Gastrocnemius medialis (tissue), 4 donors: ENCODE measurements around the gene PTPRC. TPM values are rescaled to one million over a fixed set of nuclear protein-coding genes. Genes with fewer than 3 reads are reported as not detected.

Experiments
- ATAC-seq, 2 donors: fragments of 150-250 bp; one replicate each; pipeline ENCODE4 v1.9.1; 2016
- DNase-seq, 2 donors: peaks; one replicate each; pipeline ENCODE4 v3.0.0-alpha.2; 2019
- H3K27ac ChIP-seq, 4 donors: fragments of 200-600 bp; sonication (generic); 1 replicate in 1 of 4; 2 replicates in 3 of 4; pipeline ENCODE4 v1.5.1; 2016 to 2018; ENCODE audit warnings: mild to moderate bottlenecking in 2 of 4, moderate library complexity in 1 of 4
- H3K27me3 ChIP-seq, 3 donors: fragments of 200-600 bp; sonication (generic) in 2 of 3; 1 replicate in 1 of 3; 2 replicates in 2 of 3; pipeline versions ENCODE4 v1.5.1 to v1.6.0; 2016 to 2019; ENCODE audit warnings: mild to moderate bottlenecking in 1 of 3, moderate library complexity in 1 of 3
- H3K36me3 ChIP-seq, 2 donors: fragments of 200-600 bp; sonication (generic) in 1 of 2; one replicate each; pipeline ENCODE4 v1.5.1; 2017 to 2018
- H3K4me1 ChIP-seq, 2 donors: fragments of 200-600 bp; sonication (generic) in 1 of 2; one replicate each; pipeline ENCODE4 v1.5.1; 2016 to 2017; ENCODE audit warnings: mild to moderate bottlenecking in 2 of 2
- H3K4me3 ChIP-seq, 4 donors: fragments of 200-600 bp; sonication (generic) in 3 of 4; 1 replicate in 1 of 4; 2 replicates in 3 of 4; pipeline ENCODE4 v1.5.1; 2016 to 2019; ENCODE audit warnings: mild to moderate bottlenecking in 2 of 4
- H3K9me3 ChIP-seq, 3 donors: fragments of 200-600 bp; sonication (generic) in 2 of 3; 1 replicate in 1 of 3; 2 replicates in 2 of 3; pipeline ENCODE4 v1.5.1; 2016 to 2019
- CTCF ChIP-seq, 5 experiments: fragments of 450-650 bp in 3 of 5; fragments of 200-600 bp in 2 of 5; sonication (generic) in 2 of 5; IDR thresholded peaks in 4 of 5; conservative IDR thresholded peaks in 1 of 5; 1 replicate in 4 of 5; 2 replicates in 1 of 5; pipeline ENCODE4 v1.5.1; 2016 to 2019; ENCODE audit warnings: antibody characterized with exemption in 5 of 5, mild to moderate bottlenecking in 3 of 5, moderate library complexity in 3 of 5
- POLR2A ChIP-seq, 2 donors: fragments of 450-650 bp; IDR thresholded peaks; one replicate each; pipeline ENCODE4 v1.6.1; 2017; ENCODE audit warnings: antibody characterized with exemption in 2 of 2, mild to moderate bottlenecking in 2 of 2, moderate library complexity in 2 of 2
- in situ Hi-C, 4 donors: fragments of 200-750 bp; cut with MboI; loops; one replicate each; pipeline versions ENCODE4 v1.15.0 to v1.8.0; 2017; ENCODE audit warnings: low sequenced_read_pairs in 4 of 4
- intact Hi-C: fragments of 100-400 bp; cut with DNase I; formaldehyde crosslinking; loops from one replicate; pipeline ENCODE4 v1.15.1; 2023; ENCODE audit warnings: low total_unique reads
- total RNA-seq, 4 donors: library from RNA; depleted of rRNA; stranded (reverse); fragments of >200 nt; gene quantifications; one replicate each; pipeline versions ENCODE4 v1.1.0 to v1.2.3, GENCODE V29; 2016

PTPRC gene
- total RNA-seq, 4 donors from 2014 or later: 1.7 to 10.4 (median 5.3) TPM

GRCh38 chr1:198651650-198652400 lies 13.0 kb downstream of the PTPRC start:
- no peak overlapping the region for H3K27ac ChIP-seq
- H3K27me3 ChIP-seq: no peaks in the 10 kb centered on the region
- ATAC-seq (no peak), DNase-seq (no peak)
- intact Hi-C loops: no loop called here
- H3K9me3 ChIP-seq: no peaks in the 10 kb centered on the region
- no peaks in the 10 kb centered on the region for H3K4me1 ChIP-seq
- in situ Hi-C loops: no loop called here
- no peaks in the 10 kb centered on the region for H3K36me3 ChIP-seq
- no peak overlapping the region for H3K4me3 ChIP-seq
- no peak for TF ChIP-seq POLR2A (IDR thresholded peaks at IDR 0.05)
- no peak for TF ChIP-seq CTCF (IDR thresholded peaks at IDR 0.05 in 4 of 5, conservative IDR thresholded peaks at IDR 0.05 in 1 of 5)

GRCh38 chr1:198653808-198654413 lies 15.1 kb downstream of the PTPRC start:
- in situ Hi-C loops: no loop called here
- Histone ChIP-seq H3K9me3 (no peaks in the 10 kb centered on the region), H3K4me3 (no peak overlapping the region), H3K36me3 (no peaks in the 10 kb centered on the region), H3K27me3 (no peaks in the 10 kb centered on the region), H3K27ac (no peak overlapping the region), H3K4me1 (no peaks in the 10 kb centered on the region)
- DNase-seq (no peak), ATAC-seq (no peak)
- TF ChIP-seq POLR2A (IDR thresholded peaks at IDR 0.05) (no peak), CTCF (IDR thresholded peaks at IDR 0.05 in 4 of 5, conservative IDR thresholded peaks at IDR 0.05 in 1 of 5) (no peak)
- intact Hi-C loops: no loop called here

- no peak for DNase-seq
Measured at GRCh38 chr1:198655459-198656121, 16.8 kb downstream of the PTPRC start.

GRCh38 chr1:198656500-198656932 lies 17.7 kb downstream of the PTPRC start:
- DNase-seq (peak in 1 of 2 donors; percentile 23), ATAC-seq (no peak)
- TF ChIP-seq CTCF (IDR thresholded peaks at IDR 0.05 in 4 of 5, conservative IDR thresholded peaks at IDR 0.05 in 1 of 5): no peak
- no peak for TF ChIP-seq POLR2A (IDR thresholded peaks at IDR 0.05)
- intact Hi-C loops (no loop called here), in situ Hi-C loops (no loop called here)
- H3K27ac ChIP-seq: no peak overlapping the region
- no peak overlapping the region for H3K4me3 ChIP-seq
- no peaks in the 10 kb centered on the region for H3K36me3 ChIP-seq
- H3K4me1 ChIP-seq: no peaks in the 10 kb centered on the region
- no peaks in the 10 kb centered on the region for H3K27me3 ChIP-seq
- H3K9me3 ChIP-seq: no peaks in the 10 kb centered on the region

More at GRCh38 chr1:198655459-198656121, 16.8 kb downstream of the PTPRC start:
- intact Hi-C loops (no loop called here), in situ Hi-C loops (no loop called here)
- Histone ChIP-seq H3K27ac (no peak overlapping the region), H3K4me1 (no peaks in the 10 kb centered on the region), H3K4me3 (no peak overlapping the region), H3K36me3 (no peaks in the 10 kb centered on the region), H3K27me3 (no peaks in the 10 kb centered on the region), H3K9me3 (no peaks in the 10 kb centered on the region)
- ATAC-seq: no peak
- no peak for TF ChIP-seq CTCF (IDR thresholded peaks at IDR 0.05 in 4 of 5, conservative IDR thresholded peaks at IDR 0.05 in 1 of 5)
- no peak for TF ChIP-seq POLR2A (IDR thresholded peaks at IDR 0.05)
